Measurements from ENCODE around the gene CLCN5.

CLCN5 gene

GRCh38 chrX:49958727-49959485 is 36.5 kb downstream of the CLCN5 start:
- DNase-seq (ENCODE audit: low read depth), result no peak
- no peak overlapping the region for H3K4me3 ChIP-seq (replicated peaks; ENCODE audit: low read depth, low read length)
- TF ChIP-seq, protein P1, sequence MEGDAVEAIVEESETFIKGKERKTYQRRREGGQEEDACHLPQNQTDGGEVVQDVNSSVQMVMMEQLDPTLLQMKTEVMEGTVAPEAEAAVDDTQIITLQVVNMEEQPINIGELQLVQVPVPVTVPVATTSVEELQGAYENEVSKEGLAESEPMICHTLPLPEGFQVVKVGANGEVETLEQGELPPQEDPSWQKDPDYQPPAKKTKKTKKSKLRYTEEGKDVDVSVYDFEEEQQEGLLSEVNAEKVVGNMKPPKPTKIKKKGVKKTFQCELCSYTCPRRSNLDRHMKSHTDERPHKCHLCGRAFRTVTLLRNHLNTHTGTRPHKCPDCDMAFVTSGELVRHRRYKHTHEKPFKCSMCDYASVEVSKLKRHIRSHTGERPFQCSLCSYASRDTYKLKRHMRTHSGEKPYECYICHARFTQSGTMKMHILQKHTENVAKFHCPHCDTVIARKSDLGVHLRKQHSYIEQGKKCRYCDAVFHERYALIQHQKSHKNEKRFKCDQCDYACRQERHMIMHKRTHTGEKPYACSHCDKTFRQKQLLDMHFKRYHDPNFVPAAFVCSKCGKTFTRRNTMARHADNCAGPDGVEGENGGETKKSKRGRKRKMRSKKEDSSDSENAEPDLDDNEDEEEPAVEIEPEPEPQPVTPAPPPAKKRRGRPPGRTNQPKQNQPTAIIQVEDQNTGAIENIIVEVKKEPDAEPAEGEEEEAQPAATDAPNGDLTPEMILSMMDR (IDR thresholded peaks at IDR 0.05; ENCODE audit: low read length, missing control alignments), result no peak

- no peak for DNase-seq (ENCODE audit: low read depth)
- H3K4me3 ChIP-seq (replicated peaks; ENCODE audit: low read depth, low read length), result no peak overlapping the region
- TF ChIP-seq, protein P1 (IDR thresholded peaks at IDR 0.05; ENCODE audit: low read length, missing control alignments), result no peak
These were observed 37.2 kb downstream of the CLCN5 start for GRCh38 chrX:49959602-49960001.

- H3K4me3 ChIP-seq (replicated peaks; ENCODE audit: low read depth, low read length), result no peak overlapping the region
- no peak for DNase-seq (ENCODE audit: low read depth)
- TF ChIP-seq, protein P1 (IDR thresholded peaks at IDR 0.05; ENCODE audit: low read length, missing control alignments), result no peak
These were observed 37.7 kb downstream of the CLCN5 start for GRCh38 chrX:49960061-49960460.

- DNase-seq (ENCODE audit: low read depth), result no peak
- TF ChIP-seq, protein P1 (IDR thresholded peaks at IDR 0.05; ENCODE audit: low read length, missing control alignments), result no peak
- H3K4me3 ChIP-seq (replicated peaks; ENCODE audit: low read depth, low read length), result no peak overlapping the region
These were observed 48.3 kb downstream of the CLCN5 start for GRCh38 chrX:49970674-49971073.

DNA sequence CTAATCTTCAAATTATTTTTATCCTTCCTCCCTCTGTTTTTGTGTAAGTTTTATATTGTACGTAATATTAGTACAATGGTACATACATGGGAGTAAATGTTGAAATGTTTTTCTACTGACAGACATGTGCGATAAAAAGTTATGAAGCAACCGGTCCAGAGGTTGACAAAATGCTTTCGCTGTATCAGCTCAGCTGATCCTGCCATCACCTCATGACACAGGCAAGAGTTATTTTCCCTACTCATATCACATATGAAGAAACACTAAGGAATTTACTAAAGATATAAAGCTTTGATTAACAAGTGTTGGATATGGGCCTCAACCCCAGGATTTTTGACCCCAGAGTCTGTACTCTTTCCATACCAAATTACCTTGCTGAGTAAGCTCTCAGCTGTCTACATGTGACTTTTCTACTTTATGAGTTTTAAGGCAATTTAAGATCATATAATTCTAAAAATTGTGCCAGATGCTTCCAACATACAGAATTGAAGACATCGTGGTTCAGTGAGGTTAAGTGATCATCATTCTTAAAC is 50.0 kb downstream of the CLCN5 start:
- TF ChIP-seq, protein P1 (IDR thresholded peaks at IDR 0.05; ENCODE audit: low read length, missing control alignments), result no peak
- H3K4me3 ChIP-seq (replicated peaks; ENCODE audit: low read depth, low read length), result no peak overlapping the region
- DNase-seq (ENCODE audit: low read depth), result peak; percentile 61

DNA sequence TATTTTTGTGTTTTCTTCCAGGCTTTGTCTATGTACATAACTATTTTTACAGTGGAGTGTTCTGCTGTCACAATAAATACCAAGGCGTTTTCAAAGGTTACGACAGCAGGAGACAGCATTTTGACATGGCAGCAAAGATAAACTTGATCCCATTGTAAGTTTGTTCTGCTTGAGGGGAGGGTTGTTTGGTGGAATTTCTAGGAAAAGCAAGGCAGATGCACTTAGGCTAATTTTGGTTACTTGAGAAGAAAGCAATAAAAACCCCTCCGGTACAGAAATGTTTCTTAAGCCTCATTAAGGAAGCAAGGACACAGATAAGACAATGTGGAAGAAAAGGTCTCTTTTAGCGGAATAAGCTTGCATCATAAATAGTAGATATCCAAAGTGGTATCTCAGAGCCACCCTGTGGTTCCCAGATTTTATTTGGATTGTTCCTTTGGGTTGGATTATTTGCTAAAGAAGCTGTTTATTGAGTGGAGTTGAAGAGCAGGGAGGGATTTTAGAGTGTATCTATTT is 54.3 kb downstream of the CLCN5 start:
- no peak for DNase-seq (ENCODE audit: low read depth)
- H3K4me3 ChIP-seq (replicated peaks; ENCODE audit: low read depth, low read length), result no peak overlapping the region
- TF ChIP-seq, protein P1 (IDR thresholded peaks at IDR 0.05; ENCODE audit: low read length, missing control alignments), result no peak
